HEK293 (cell line): ENCODE measurements around the gene NOX3.

Experiments used
- CTCF ChIA-PET: fragments of 350-600 bp; formaldehyde crosslinking; extraction: SDS; loops from one replicate; lab custom pipeline; 2021; ENCODE audit warnings: antibody characterized with exemption; lab: Yijun Ruan, JAX
- POLR2A ChIA-PET: fragments of 300-600 bp; formaldehyde crosslinking; extraction: SDS; loops from one replicate; lab custom pipeline; 2020; ENCODE audit warnings: antibody characterized with exemption, inconsistent platforms; lab: Yijun Ruan, JAX
- H3K27ac ChIP-seq: fragments of 200-500 bp; sonication (Bioruptor generic); 2 replicates; pipeline ENCODE4 v1.5.1; 2014; ENCODE audit warnings: low read depth, low read length, control low read depth, inconsistent platforms; ENCODE audit errors: extremely low read depth
- H3K36me3 ChIP-seq, 2 experiments: fragments of 200-500 bp in 1 of 2; sonication (Bioruptor generic) in 1 of 2; 1 replicate in 1 of 2; 2 replicates in 1 of 2; pipeline ENCODE4 v1.5.1; 2014 to 2017; ENCODE audit warnings: inconsistent platforms in 2 of 2, low read length in 2 of 2; ENCODE audit not compliant: control insufficient read depth in 2 of 2, insufficient read depth in 1 of 2
- H3K4me1 ChIP-seq: fragments of 200-500 bp; sonication (Bioruptor generic); 2 replicates; pipeline ENCODE4 v1.5.1; 2014; ENCODE audit warnings: mild to moderate bottlenecking, low read length, inconsistent platforms; ENCODE audit not compliant: control insufficient read depth, insufficient read depth
- H3K4me3 ChIP-seq: 2 replicates; pipeline ENCODE4 v1.5.1; 2011; ENCODE audit warnings: low read depth, mild to moderate bottlenecking, control low read depth, low read length, moderate library complexity
- H3K9me3 ChIP-seq: fragments of 200-500 bp; sonication (Bioruptor generic); 2 replicates; pipeline ENCODE4 v1.5.1; 2014; ENCODE audit warnings: low read depth, low read length, inconsistent platforms; ENCODE audit not compliant: control insufficient read depth, insufficient read depth
- CTCF ChIP-seq: fragments of 450-650 bp; formaldehyde crosslinking; IDR thresholded peaks from 2 replicates; pipeline ENCODE4 v1.5.1; 2016; ENCODE audit warnings: missing biosample characterization, missing genetic modification characterization
- KLF7 ChIP-seq: fragments of 450-650 bp; formaldehyde crosslinking; IDR thresholded peaks from 2 replicates; pipeline ENCODE4 v1.5.1; 2016; ENCODE audit warnings: missing biosample characterization, missing genetic modification characterization, borderline replicate concordance
- OVOL3 ChIP-seq: fragments of 450-650 bp; formaldehyde crosslinking; IDR thresholded peaks from 2 replicates; pipeline ENCODE4 v1.5.1; 2016; ENCODE audit warnings: missing biosample characterization, missing genetic modification characterization
- SCRT2 ChIP-seq: fragments of 450-650 bp; formaldehyde crosslinking; IDR thresholded peaks from 2 replicates; pipeline ENCODE4 v1.5.1; 2016; ENCODE audit warnings: missing biosample characterization, missing genetic modification characterization
- SETDB1 ChIP-seq: IDR thresholded peaks from one replicate; pipeline ENCODE4 v1.6.1; 2017; ENCODE audit warnings: mild to moderate bottlenecking, low read length, moderate library complexity, mixed read lengths; ENCODE audit not compliant: insufficient read length
- ZBTB17 ChIP-seq: fragments of 450-650 bp; formaldehyde crosslinking; IDR thresholded peaks from 2 replicates; pipeline ENCODE4 v1.5.1; 2016; ENCODE audit warnings: missing biosample characterization, missing genetic modification characterization
- ZBTB20 ChIP-seq: fragments of 450-650 bp; formaldehyde crosslinking; IDR thresholded peaks from 2 replicates; pipeline ENCODE4 v1.5.1; 2016; ENCODE audit warnings: missing biosample characterization, missing genetic modification characterization
- ZBTB48 ChIP-seq: fragments of 450-650 bp; formaldehyde crosslinking; IDR thresholded peaks from 2 replicates; pipeline ENCODE4 v1.5.1; 2016; ENCODE audit warnings: missing biosample characterization, missing genetic modification characterization
- ZIC2 ChIP-seq: fragments of 450-650 bp; formaldehyde crosslinking; IDR thresholded peaks from 2 replicates; pipeline ENCODE4 v1.5.1; 2016; ENCODE audit warnings: missing biosample characterization, missing genetic modification characterization
- ZNF169 ChIP-seq: fragments of 450-650 bp; formaldehyde crosslinking; IDR thresholded peaks from 2 replicates; pipeline ENCODE4 v1.5.1; 2016; ENCODE audit warnings: missing biosample characterization, missing genetic modification characterization
- ZNF184 ChIP-seq: fragments of 450-650 bp; IDR thresholded peaks from 2 replicates; pipeline ENCODE4 v1.5.1; 2018; ENCODE audit warnings: missing biosample characterization, mild to moderate bottlenecking, missing genetic modification characterization
- ZNF19 ChIP-seq: fragments of 450-650 bp; formaldehyde crosslinking; IDR thresholded peaks from 2 replicates; pipeline ENCODE4; 2016; ENCODE audit warnings: missing biosample characterization, missing genetic modification characterization, low read depth
- ZNF2 ChIP-seq: fragments of 450-650 bp; formaldehyde crosslinking; IDR thresholded peaks from 2 replicates; pipeline ENCODE4 v1.5.1; 2016; ENCODE audit warnings: missing biosample characterization, missing genetic modification characterization
- ZNF23 ChIP-seq: fragments of 450-650 bp; formaldehyde crosslinking; IDR thresholded peaks from 2 replicates; pipeline ENCODE4 v1.5.1; 2016; ENCODE audit warnings: missing biosample characterization, missing genetic modification characterization, borderline replicate concordance
- ZNF302 ChIP-seq: fragments of 450-650 bp; formaldehyde crosslinking; IDR thresholded peaks from 2 replicates; pipeline ENCODE4 v1.5.1; 2016; ENCODE audit warnings: missing biosample characterization, missing genetic modification characterization, low read depth
- ZNF311 ChIP-seq: fragments of 450-650 bp; formaldehyde crosslinking; IDR thresholded peaks from 2 replicates; pipeline ENCODE4 v1.5.1; 2017; ENCODE audit warnings: missing biosample characterization, missing genetic modification characterization, borderline replicate concordance
- ZNF354C ChIP-seq: fragments of 450-650 bp; formaldehyde crosslinking; IDR thresholded peaks from 2 replicates; pipeline ENCODE4 v1.5.1; 2016; ENCODE audit warnings: missing biosample characterization, missing genetic modification characterization, low read depth, borderline replicate concordance
- ZNF423 ChIP-seq: fragments of 450-650 bp; formaldehyde crosslinking; IDR thresholded peaks from 2 replicates; pipeline ENCODE4 v1.5.1; 2016; ENCODE audit warnings: missing biosample characterization, missing genetic modification characterization
- ZNF433 ChIP-seq: fragments of 450-650 bp; formaldehyde crosslinking; IDR thresholded peaks from 2 replicates; pipeline ENCODE4 v1.5.1; 2016; ENCODE audit warnings: missing biosample characterization, missing genetic modification characterization, low read depth
- ZNF473 ChIP-seq: fragments of 450-650 bp; formaldehyde crosslinking; IDR thresholded peaks from 2 replicates; pipeline ENCODE4 v1.5.1; 2017; ENCODE audit warnings: missing biosample characterization, missing genetic modification characterization
- ZNF488 ChIP-seq: fragments of 450-650 bp; formaldehyde crosslinking; IDR thresholded peaks from 2 replicates; pipeline ENCODE4 v1.5.1; 2016; ENCODE audit warnings: missing biosample characterization, missing genetic modification characterization
- ZNF514 ChIP-seq: fragments of 450-650 bp; formaldehyde crosslinking; IDR thresholded peaks from 2 replicates; pipeline ENCODE4 v1.5.1; 2016; ENCODE audit warnings: missing biosample characterization, missing genetic modification characterization
- ZNF555 ChIP-seq: fragments of 450-650 bp; formaldehyde crosslinking; conservative IDR thresholded peaks from 2 replicates; pipeline ENCODE4 v1.5.1; 2017; ENCODE audit warnings: missing biosample characterization, mild to moderate bottlenecking, missing genetic modification characterization, inconsistent platforms
- ZNF580 ChIP-seq: fragments of 450-650 bp; formaldehyde crosslinking; IDR thresholded peaks from 2 replicates; pipeline ENCODE4 v1.5.1; 2016; ENCODE audit warnings: missing biosample characterization, missing genetic modification characterization
- ZNF624 ChIP-seq: fragments of 450-650 bp; formaldehyde crosslinking; IDR thresholded peaks from 2 replicates; pipeline ENCODE4 v1.5.1; 2017; ENCODE audit warnings: missing biosample characterization, missing genetic modification characterization
- ZNF660 ChIP-seq: fragments of 450-650 bp; IDR thresholded peaks from 2 replicates; pipeline ENCODE4 v1.5.1; 2018; ENCODE audit warnings: missing biosample characterization, mild to moderate bottlenecking, missing genetic modification characterization
- ZNF670 ChIP-seq: fragments of 450-650 bp; formaldehyde crosslinking; IDR thresholded peaks from 2 replicates; pipeline ENCODE4 v1.5.1; 2016; ENCODE audit warnings: missing biosample characterization, missing genetic modification characterization, low read depth
- ZNF76 ChIP-seq: fragments of 450-650 bp; formaldehyde crosslinking; IDR thresholded peaks from 2 replicates; pipeline ENCODE4; 2016; ENCODE audit warnings: low read depth, missing biosample characterization, missing genetic modification characterization, borderline replicate concordance
- ZSCAN30 ChIP-seq: fragments of 450-650 bp; IDR thresholded peaks from 2 replicates; pipeline ENCODE4 v1.5.1; 2018; ENCODE audit warnings: missing biosample characterization, mild to moderate bottlenecking, missing genetic modification characterization, moderate library complexity
- TF ChIP-seq, protein P1 (sequence below): fragments of 450-650 bp; formaldehyde crosslinking; IDR thresholded peaks from 2 replicates; pipeline ENCODE4 v1.5.1; 2016; ENCODE audit warnings: missing biosample characterization, missing genetic modification characterization

Gene NOX3

GRCh38 chr6:155375801-155376200 is 79.8 kb downstream of the NOX3 start (continued):
- TF ChIP-seq CTCF: no peak
- no peak for TF ChIP-seq ZBTB48 (tag by site-specific recombination)
- no peak for TF ChIP-seq OVOL3 (tag by site-specific recombination)
- no peak for TF ChIP-seq ZNF555 (tag by site-specific recombination)
- TF ChIP-seq ZNF660: no peak
- TF ChIP-seq ZBTB20 (tag by site-specific recombination): no peak
- no peak for TF ChIP-seq ZNF2 (tag by site-specific recombination)
- no peak for TF ChIP-seq ZIC2 (tag by site-specific recombination)
- no peak for TF ChIP-seq ZNF488 (tag by site-specific recombination)

DNA sequence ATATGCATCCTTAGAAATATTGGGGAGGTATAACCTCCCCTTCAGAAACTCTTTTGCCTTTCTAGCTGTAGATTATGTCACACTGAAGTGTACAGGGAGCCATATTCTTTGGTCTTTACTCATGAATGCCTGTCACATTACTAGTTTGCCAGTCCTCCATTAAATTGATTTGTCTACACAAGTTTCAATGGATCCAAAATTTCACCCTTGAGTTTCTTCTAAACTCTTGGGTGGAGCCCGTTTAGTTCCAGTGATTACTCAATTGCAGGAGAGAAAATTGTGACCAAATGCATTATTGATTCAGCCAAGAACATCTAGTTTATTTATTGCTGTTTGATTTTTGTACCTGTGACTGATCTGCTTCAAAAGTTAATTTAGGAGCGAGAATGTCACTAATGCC is 81.0 kb downstream of the NOX3 start:
- Histone ChIP-seq H3K4me1 (no peaks in the 10 kb centered on the region), H3K9me3 (no peaks in the 10 kb centered on the region), H3K27ac (no peak overlapping the region), H3K36me3 (no peaks in the 10 kb centered on the region), H3K4me3 (no peak overlapping the region)
- CTCF ChIA-PET: no interaction called here
- POLR2A ChIA-PET: no interaction called here
- TF ChIP-seq SETDB1 (no peak), ZBTB17 (no peak), OVOL3 (tag by site-specific recombination) (no peak), ZNF23 (tag by site-specific recombination) (no peak), ZNF311 (tag by site-specific recombination) (no peak), ZNF302 (tag by site-specific recombination) (no peak), ZNF76 (tag by site-specific recombination) (no peak)

GRCh38 chr6:155373276-155373675 is 82.4 kb downstream of the NOX3 start:
- Histone ChIP-seq H3K27ac (no peak overlapping the region), H3K36me3 (no peaks in the 10 kb centered on the region), H3K4me3 (no peak overlapping the region), H3K9me3 (no peaks in the 10 kb centered on the region), H3K4me1 (no peaks in the 10 kb centered on the region)
- ChIA-PET CTCF (interaction anchor here (0.5 to 1.0 kb wide), 2 partner anchors 13 to 1478 kb away, joined by 3 to 5 read pairs; no protein-coding TSS in a partner anchor), POLR2A (no interaction called here)
- TF ChIP-seq, protein P1, sequence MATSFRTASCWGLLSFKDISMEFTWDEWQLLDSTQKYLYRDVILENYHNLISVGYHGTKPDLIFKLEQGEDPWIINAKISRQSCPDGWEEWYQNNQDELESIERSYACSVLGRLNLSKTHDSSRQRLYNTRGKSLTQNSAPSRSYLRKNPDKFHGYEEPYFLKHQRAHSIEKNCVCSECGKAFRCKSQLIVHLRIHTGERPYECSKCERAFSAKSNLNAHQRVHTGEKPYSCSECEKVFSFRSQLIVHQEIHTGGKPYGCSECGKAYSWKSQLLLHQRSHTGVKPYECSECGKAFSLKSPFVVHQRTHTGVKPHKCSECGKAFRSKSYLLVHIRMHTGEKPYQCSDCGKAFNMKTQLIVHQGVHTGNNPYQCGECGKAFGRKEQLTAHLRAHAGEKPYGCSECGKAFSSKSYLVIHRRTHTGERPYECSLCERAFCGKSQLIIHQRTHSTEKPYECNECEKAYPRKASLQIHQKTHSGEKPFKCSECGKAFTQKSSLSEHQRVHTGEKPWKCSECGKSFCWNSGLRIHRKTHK (tag by site-specific recombination): no peak
- no peak for TF ChIP-seq ZNF514 (tag by site-specific recombination)
- no peak for TF ChIP-seq ZNF169 (tag by site-specific recombination)

DNA sequence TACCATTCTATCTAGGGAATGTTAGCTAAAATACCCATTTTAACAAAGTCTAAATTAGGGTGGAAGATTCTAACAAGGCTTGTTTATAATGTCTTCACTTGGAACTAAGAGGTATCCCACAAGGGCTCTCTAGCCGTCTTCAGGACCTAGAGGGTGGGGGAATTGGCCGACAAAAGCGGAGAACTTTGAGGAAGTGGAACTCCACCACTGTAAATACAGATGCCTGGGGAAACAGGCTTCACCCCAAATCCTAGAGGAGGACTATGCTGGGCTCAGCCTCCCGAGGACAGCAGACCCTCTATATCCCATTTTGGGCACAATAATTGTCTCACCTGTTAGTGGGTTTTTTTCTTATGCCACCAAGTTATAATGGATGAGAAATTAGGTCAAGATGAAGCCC is 83.4 kb downstream of the NOX3 start:
- POLR2A ChIA-PET: no interaction called here
- Histone ChIP-seq H3K9me3 (no peaks in the 10 kb centered on the region), H3K4me1 (no peaks in the 10 kb centered on the region), H3K36me3 (no peaks in the 10 kb centered on the region), H3K27ac (no peak overlapping the region), H3K4me3 (no peak overlapping the region)
- CTCF ChIA-PET: no interaction called here
- TF ChIP-seq ZNF624 (tag by site-specific recombination) (no peak), ZNF19 (no peak), ZNF184 (tag by site-specific recombination) (no peak), ZNF670 (tag by site-specific recombination) (no peak), ZNF473 (tag by site-specific recombination) (no peak), ZNF433 (tag by site-specific recombination) (no peak), ZNF423 (tag by site-specific recombination) (no peak), SCRT2 (no peak), ZNF354C (no peak), ZSCAN30 (tag by site-specific recombination) (no peak), ZNF580 (tag by site-specific recombination) (no peak), KLF7 (tag by site-specific recombination) (no peak)
